NCI-H82 treated with DMSO at 0.1 percent for 48 hours (cell line): ENCODE results near the gene PUSL1.

ENCODE experiments used
- DNase-seq: peaks from one replicate; lab custom pipeline; 2025; ENCODE audit not compliant: unreplicated experiment; lab: John Stamatoyannopoulos, UW

Gene PUSL1

DNA sequence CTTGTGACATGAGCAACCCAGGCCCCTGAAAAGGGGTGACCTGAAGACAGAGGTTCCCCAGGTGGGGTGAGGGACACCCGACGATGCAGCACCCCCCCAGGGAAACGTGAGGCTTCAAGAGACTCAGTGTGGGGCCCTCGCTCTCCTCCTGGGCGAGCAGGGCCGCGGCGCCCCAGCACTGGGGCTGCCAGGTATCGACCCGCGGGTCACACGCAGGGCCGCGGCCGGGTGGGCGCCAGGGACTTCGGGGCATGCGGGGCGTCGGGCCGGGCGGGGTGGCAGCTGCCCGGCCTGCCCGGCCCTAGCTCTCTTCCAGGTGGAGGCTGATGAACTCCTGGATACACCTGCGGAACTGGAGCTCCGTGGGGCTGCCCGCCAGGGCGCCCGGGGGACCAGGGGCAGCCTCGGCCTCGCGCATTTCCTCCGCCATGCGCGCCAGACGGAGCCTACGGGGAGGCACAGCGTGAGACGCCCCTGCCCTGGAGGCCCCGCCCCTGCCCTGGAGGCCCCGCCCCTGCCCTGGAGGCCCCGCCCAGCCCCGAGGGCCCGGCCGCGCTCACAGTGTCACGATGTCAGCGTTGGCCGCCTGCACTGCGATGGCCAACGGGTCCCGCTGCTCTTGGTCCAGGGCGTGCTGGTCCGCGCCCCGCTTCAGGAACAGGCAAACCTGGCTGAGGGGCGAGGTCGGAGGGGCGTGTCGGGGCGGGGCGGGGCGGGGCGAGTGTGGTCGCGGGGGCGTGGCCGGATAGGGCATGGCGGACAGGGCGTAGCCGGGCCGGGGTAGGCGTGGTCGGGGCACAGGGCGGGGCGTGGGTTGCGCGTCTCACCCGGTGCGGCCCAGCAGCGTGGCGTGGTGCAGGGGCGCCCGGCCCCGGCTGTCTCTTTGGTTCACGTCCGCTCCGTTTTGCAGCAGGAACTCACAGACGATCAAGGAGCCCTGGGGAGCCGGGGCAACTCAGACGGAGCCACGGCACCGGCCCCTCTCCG, 14.8 kb upstream of the PUSL1 start:
- DNase-seq, result no peak

GRCh38 chr1:1294250-1294890, 14.0 kb upstream of the PUSL1 start:
- DNase-seq, result no peak

DNA sequence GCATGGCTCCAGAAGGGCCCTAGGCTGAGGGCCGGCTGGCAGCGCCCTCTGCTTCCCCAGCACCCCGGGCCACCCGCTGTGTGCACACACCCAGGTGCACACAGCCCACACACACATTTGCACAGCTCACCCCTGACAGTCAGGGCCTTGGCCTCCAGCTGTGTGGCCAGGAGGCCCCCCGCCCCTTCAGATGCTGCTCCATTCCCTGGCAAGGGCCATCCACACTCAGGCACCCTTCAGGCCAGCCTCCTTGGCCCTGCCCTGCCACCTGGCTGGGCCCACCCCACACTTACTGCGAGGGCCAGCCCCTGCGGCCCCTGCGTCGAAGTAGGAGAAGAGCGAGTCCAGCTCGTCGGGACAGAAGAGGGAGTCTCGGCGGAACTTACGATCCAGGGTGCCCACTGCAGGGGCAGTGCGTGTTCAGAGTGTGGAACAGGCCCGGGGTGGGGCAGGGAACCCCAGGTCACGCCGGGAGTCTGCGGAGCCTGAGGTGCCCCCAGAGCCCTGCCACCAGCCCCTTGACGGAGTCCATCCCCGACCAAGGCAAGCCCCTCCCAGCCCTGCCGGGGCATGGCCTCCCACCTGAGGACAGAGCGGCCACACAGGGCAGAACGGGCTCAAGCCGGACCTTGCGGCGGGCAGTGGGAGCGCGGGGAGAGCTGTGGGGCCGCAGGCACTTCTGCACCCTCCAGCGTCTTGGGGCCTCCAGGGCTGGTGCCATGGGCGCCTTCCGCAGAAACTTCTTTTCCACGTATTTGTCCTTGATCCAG, 13.1 kb upstream of the PUSL1 start:
- DNase-seq, result no peak

DNA sequence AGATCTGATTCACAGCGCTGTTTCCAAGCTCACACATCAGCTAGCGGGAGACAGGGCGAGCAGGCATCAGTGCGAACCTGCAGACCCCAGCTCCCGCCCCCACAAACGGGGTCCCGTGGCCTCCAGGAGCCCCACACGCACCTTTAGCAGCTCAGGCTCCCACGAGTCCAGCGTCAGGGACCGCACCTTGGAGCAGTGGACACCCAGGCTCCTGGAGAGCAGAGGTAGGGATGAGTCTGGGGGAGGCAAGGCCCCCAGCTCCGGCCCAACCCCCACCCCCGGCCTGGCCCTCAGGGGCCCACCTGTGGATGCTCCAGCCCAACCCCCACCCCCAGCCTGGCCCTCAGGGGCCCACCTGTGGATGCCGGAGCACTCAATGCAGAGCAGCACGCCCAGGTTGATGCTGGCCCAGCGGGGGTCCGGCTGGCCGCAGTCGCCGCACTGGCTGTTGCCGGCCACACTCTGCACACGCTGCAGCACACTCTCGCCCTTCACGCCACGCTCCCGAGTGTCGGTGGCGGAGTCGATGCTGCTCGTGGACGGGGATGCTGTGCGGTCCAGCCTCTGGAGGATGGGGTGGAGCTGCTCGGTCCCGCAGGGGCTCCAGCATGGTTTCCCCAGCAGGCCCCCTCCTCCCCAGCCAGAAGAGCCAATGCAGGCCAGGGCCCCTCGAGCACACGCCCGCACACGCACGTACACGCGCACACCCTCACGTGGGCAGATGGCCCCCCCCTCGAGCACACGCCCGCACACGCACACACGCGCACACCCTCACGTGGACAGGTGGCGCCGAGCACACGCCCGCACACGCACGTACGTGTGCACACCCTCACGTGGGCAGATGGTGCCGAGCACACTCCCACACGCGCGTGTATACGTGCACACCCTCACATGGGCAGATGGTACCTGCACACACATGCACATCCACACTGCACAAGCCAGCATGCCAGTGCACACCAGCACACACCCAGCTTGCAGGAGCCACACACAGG, 12.0 kb upstream of the PUSL1 start:
- no peak for DNase-seq

DNA sequence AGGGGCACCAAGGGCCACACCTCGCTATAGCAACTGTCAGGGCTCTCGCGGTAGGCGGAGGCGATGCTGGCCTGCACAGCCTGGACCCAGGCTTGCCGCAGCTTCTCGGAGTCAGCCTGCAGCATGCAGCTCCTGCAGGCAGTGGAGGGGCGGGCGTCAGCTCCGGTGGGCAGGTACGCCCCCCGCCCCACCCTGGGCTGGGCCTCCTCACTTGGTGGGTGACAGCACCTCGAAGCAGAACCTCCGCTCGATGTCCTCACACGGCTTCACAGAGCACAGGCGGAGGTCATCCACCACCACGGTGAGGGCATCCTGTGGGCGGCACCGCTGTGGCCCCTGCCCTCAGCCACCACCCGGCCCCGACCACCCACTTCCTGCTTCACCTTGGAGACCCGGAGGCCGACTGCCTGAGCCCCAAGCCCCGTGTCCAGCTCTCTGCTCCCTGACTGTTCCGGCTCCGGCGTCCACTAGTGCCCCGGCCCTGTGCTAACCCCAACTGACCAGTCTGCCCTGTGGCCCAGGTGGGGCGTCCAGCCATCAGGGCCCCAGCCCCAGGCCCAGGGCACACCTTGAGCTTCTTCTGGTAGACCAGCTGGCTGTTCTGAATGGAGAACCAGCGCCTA, 10.5 kb upstream of the PUSL1 start:
- DNase-seq, result no peak

DNA sequence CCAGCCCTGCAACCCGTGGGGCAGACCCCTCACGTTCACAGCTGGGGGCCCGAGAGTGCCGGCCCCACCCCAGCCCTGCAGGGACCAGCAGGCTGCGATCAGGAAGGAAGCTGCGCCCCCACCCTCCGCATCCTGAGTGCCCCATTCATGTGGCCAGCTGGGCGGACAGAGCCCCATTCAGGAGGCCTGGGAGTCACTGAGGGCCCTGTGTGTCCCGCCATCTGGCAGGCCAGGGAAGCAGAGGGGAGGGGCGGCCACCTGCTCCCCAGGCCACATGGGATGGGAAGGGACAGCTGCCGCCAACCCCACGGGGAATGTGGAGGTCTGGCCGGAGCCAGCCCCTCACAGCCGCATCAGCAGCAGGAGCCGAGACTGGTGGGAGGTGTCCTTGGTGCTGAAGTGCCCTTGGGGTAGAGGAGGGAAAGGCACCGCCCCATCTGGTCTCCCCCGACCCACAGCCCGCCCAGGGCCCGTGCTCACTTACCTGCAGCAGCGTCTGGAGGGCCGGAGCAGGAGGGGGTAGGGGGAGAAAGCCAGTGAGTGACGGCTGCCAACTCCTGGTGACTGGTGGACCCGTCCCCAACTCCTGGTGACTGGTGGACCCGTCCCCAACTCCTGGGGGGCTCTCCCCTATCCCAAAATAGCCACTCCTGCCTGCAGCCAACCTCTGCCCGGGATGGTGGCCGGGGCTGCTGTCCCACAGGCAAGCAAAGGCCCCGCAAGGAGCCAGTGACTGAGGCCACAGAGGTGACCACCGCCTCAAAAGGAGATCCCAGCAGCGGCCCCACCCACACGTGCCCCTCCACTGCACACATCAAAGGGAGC, 9.3 kb upstream of the PUSL1 start:
- DNase-seq, result peak; percentile 62

DNA sequence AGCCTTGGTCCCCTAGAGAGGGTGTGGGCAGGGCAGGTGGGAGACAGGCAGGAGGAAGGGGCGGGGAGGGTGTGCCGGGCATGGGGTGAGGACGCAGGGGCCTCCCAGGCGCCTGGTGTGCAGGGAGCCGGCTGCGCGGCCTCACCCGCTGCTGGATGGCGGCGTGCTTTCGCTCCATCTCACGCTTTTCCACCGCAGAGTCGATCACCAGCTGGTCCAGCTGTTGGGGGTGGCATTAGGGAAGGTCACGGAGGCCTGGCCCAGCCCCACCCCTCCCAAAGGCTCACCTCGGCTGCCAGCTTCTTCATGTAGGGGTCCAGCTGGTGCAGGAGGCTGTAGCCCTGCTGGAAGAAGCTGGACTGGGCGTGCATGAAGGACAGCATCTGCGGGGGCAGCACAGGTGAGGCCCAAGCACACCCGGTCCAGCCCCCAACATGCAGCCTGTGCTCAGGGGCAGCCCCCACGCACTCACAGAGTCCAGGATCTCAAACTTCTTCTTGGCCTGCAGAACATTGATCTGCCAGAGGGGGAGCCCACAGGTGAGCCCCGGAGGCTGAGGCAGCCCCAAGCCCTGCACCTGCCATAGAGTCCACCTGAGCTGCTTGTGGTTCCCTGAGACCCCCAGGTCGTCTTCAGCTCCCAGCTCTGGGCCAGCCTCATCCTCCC, 8.6 kb upstream of the PUSL1 start:
- DNase-seq, result no peak

- DNase-seq, result no peak
Measured at GRCh38 chr1:1300352-1300739, 8.1 kb upstream of the PUSL1 start.

DNA sequence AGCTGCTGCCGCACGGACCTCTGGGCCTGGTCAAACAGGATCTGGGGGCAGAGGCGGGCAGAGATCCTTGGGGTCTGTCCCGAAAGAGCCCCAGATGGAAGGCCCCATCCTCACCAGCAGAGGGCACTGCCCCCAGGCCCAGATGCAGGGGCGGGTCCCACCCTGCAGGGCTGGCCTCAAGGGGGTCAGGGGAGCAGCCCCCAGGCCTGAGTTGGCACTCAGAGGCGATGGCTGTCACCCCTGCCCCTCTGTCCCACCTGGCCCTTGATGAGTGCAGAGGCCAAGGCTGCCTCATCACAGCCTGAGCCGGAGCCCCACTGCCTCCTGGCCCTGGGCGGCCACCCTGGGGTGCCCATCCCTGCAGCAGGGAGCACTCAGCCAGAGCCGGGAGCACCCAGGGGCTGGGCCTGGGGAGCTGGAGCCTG, 6.4 kb upstream of the PUSL1 start:
- no peak for DNase-seq

GRCh38 chr1:1302951-1303509, 5.4 kb upstream of the PUSL1 start:
- DNase-seq, result peak; percentile 43

DNA sequence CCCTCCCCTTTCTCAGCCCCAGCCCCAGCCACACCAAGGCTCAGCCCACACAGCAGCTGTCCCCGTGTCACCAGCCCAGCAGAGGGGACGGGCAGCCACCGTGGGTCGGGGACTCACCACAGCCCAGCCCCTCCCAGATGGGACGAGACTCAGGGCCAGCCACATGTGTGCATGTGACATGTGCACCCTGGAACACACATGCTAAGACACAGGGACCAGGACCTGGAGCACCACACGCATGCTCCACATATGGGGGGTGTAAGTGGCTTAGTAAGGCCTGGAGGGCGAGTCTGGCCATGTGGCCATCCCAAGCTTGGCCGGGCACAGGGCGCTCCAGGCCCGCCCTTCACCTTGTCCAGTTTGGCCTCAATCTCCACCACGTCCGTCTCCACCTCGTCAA, 4.7 kb upstream of the PUSL1 start:
- DNase-seq, result no peak

- peak; percentile 97 for DNase-seq
Measured at GRCh38 chr1:1304331-1305299, 3.8 kb upstream of the PUSL1 start.

GRCh38 chr1:1305300-1306069, 2.9 kb upstream of the PUSL1 start:
- peak; percentile 64 for DNase-seq

DNA sequence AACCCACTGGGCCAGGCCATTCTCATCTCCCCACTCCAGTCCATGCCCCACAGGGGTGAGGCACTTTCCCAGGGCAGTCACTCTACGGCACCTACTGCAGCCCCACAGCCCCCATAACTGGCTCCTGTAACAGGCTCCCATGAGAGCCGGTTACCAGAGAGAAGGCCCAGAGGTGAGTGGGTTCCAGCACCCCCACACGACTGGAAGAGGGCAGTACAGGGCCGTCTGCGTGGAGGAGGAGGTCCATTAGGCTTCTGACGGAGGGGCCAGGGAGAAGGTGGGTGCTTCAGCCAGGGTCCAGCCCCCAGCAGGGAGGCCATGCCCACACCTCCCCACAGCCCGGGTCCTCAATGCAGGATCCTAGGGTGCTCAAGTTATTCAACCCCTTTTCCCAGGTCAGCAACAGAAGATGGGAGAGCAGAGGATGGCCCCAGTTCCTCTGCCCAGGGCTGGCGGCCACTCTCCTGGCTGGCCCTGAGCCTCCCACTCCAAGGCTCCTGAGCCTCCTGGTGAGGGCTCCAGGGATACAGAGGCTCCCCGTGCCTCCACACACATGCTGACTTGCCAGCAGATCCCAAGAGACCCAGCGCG, 2.2 kb upstream of the PUSL1 start:
- no peak for DNase-seq

DNA sequence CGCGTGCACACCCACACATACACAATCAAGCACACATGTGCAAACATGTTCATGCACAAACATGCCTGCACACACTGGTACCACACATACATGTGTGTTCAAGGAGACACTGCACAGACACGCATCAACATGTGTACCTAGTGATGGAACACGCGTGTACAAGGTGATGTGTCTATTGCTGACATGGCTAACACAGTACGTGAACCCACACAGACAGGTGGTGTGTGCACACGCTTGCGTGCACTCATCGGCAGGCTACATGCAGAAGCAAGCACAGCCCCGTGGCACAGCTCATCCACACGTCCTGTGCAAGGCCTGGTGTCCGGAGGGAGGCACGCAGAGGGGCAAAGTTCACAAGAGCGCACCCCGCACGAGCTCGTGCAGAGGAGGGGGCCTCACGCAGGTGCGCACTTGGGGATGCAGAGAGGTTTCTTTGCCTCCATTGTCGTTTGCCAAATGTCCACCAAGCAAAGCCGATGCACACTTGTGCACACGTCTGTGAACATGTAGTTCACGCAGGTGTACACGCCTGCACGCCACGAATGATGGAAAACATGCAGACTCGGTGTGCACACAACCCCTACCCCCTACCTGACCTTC, 1.6 kb upstream of the PUSL1 start:
- DNase-seq, result no peak
